K562 (cell line): ENCODE measurements around the gene WDR44. TPM values are rescaled to one million over a fixed set of nuclear protein-coding genes. Genes with fewer than 3 reads are reported as not detected.

Experiments
- C11orf30 ChIP-seq: fragments of 450-650 bp; IDR thresholded peaks from 2 replicates; pipeline ENCODE4 v1.6.1; 2016; ENCODE audit warnings: low read depth, mild to moderate bottlenecking
- CCAR2 ChIP-seq: fragments of 200-400 bp; formaldehyde crosslinking; IDR thresholded peaks from 2 replicates; pipeline ENCODE4 v1.6.1; 2017; ENCODE audit warnings: mild to moderate bottlenecking, low read depth, low read length
- CREB3L1 ChIP-seq: fragments of 450-650 bp; IDR thresholded peaks from 2 replicates; pipeline ENCODE4 v1.6.1; 2014; ENCODE audit warnings: low read depth, mild to moderate bottlenecking, moderate library complexity, borderline replicate concordance
- E2F3 ChIP-seq: fragments of 250-450 bp; sonication (Bioruptor Pico); IDR thresholded peaks from 2 replicates; pipeline ENCODE4 v1.4.0; 2020; ENCODE audit warnings: mild to moderate bottlenecking
- HDAC3 ChIP-seq: fragments of 450-650 bp; IDR thresholded peaks from 2 replicates; pipeline ENCODE4 v1.6.1; 2018; ENCODE audit warnings: borderline replicate concordance, mild to moderate bottlenecking, moderate library complexity; ENCODE audit not compliant: partially characterized antibody
- HOMEZ ChIP-seq: fragments of 250-450 bp; sonication (Bioruptor Pico); IDR thresholded peaks from 2 replicates; pipeline ENCODE4 v1.4.0; 2020; ENCODE audit warnings: mild to moderate bottlenecking, moderate library complexity
- KAT2B ChIP-seq: IDR thresholded peaks from one replicate; pipeline ENCODE4 v1.6.1; 2012; ENCODE audit warnings: low read depth, mild to moderate bottlenecking, control low read depth, inconsistent platforms, low read length, moderate library complexity
- MIER1 ChIP-seq: fragments of 450-650 bp; IDR thresholded peaks from 2 replicates; pipeline ENCODE4 v1.6.1; 2016; ENCODE audit warnings: antibody characterized with exemption, mild to moderate bottlenecking, low read depth
- PHTF2 ChIP-seq: fragments of 250-450 bp; sonication (Bioruptor Pico); IDR thresholded peaks from 2 replicates; pipeline ENCODE4 v1.5.0; 2021; ENCODE audit warnings: mild to moderate bottlenecking
- RBM39 ChIP-seq: fragments of 200-400 bp; formaldehyde crosslinking; optimal IDR thresholded peaks from 2 replicates; pipeline ENCODE3; 2018; ENCODE audit warnings: low read depth, low read length
- RCOR1 ChIP-seq, 2 experiments: IDR thresholded peaks; 2 replicates each; pipeline ENCODE4 v1.6.1; 2012; ENCODE audit warnings: low read depth in 2 of 2, low read length in 2 of 2, borderline replicate concordance in 1 of 2, improper control_type of control experiment in 1 of 2
- SRSF3 ChIP-seq: fragments of 200-400 bp; formaldehyde crosslinking; IDR thresholded peaks from 2 replicates; pipeline ENCODE4 v1.6.1; 2016; ENCODE audit warnings: mild to moderate bottlenecking, low read length, moderate library complexity; ENCODE audit not compliant: insufficient read depth
- TOE1 ChIP-seq, 2 experiments: fragments of 450-650 bp in 1 of 2; sonication (generic) in 1 of 2; formaldehyde crosslinking in 1 of 2; IDR thresholded peaks; 2 replicates each; pipeline versions ENCODE4 v1.7.1 to v1.8.0; 2016 to 2022; ENCODE audit warnings: borderline replicate concordance in 2 of 2, mild to moderate bottlenecking in 2 of 2, antibody characterized with exemption in 1 of 2, inconsistent platforms in 1 of 2, low read depth in 1 of 2, missing genetic modification reagents in 1 of 2, moderate library complexity in 1 of 2
- TSC22D4 ChIP-seq: fragments of 450-650 bp; IDR thresholded peaks from 2 replicates; pipeline ENCODE4 v1.6.1; 2016; ENCODE audit warnings: missing genetic modification characterization, missing biosample characterization, control low read depth
- XRCC4 ChIP-seq: IDR thresholded peaks from one replicate; pipeline ENCODE4 v1.6.1; 2011; ENCODE audit not compliant: insufficient read depth, insufficient read length; ENCODE audit errors: extremely low read depth
- YY1 ChIP-seq, 3 experiments: IDR thresholded peaks; 2 replicates each; pipeline ENCODE4 v1.6.1; 2011; ENCODE audit warnings: low read length in 2 of 3, mild to moderate bottlenecking in 2 of 3, moderate library complexity in 2 of 3, borderline replicate concordance in 1 of 3, control low read depth in 1 of 3, low read depth in 1 of 3; ENCODE audit not compliant: insufficient read depth in 3 of 3, insufficient replicate concordance in 2 of 3, control insufficient read depth in 1 of 3, insufficient read length in 1 of 3; ENCODE audit errors: extremely low read depth in 1 of 3
- ZHX1 ChIP-seq: fragments of 150-350 bp; conservative IDR thresholded peaks from 2 replicates; pipeline ENCODE4 v1.6.1; 2014; ENCODE audit warnings: low read length
- ZKSCAN8 ChIP-seq: fragments of 200-800 bp; sonication (Bioruptor generic); IDR thresholded peaks from 2 replicates; pipeline ENCODE4 v1.6.1; 2016; ENCODE audit warnings: missing genetic modification characterization, missing compliant biosample characterization
- polyA plus RNA-seq, 8 experiments: library from polyadenylated mRNA; depleted of rRNA in 4 of 8; stranded (reverse) in 5 of 8; unstranded in 3 of 8; fragments of >200 nt; fragmentation: Nextera tagmentation in 2 of 8; fragmentation: Illumina TruSeq in 1 of 8; extraction: Ambion mirVana in 2 of 8; extraction: Trizol in 1 of 8; gene quantifications; 2 replicates each; pipeline versions ENCODE4 v1.2.1 to v1.2.3, GENCODE V29; 2011 to 2014; ENCODE audit warnings: inconsistent platforms in 1 of 8, missing spikeins in 1 of 8
- total RNA-seq, 7 experiments: library from RNA; depleted of rRNA in 6 of 7; stranded (reverse); fragments of >200 nt in 6 of 7; fragmentation: Illumina TruSeq in 2 of 7; extraction: Trizol in 2 of 7; gene quantifications; 2 replicates each; pipeline versions ENCODE4 v1.2.1 to v1.2.3, GENCODE V29; 2011 to 2021; ENCODE audit warnings: low replicate concordance in 1 of 7

Gene WDR44
- total and polyA plus RNA-seq, 9 of the 15 experiments (the other 6 are each of a cell fraction or from before 2014, with no cell fraction given) = 5.6 to 20.0 (median 14.6) TPM

GRCh38 chrX:118345464-118346257 is at the start of gene WDR44 (continued):
- TF ChIP-seq PHTF2 (CRISPR knock-in tag) (no peak), CREB3L1 (peak; percentile 49; the same call in 1 of the 2 replicates), CCAR2 (no peak), KAT2B (no peak), MIER1 (no peak), C11orf30 (no peak), ZKSCAN8 (no peak), ZHX1 (no peak), RBM39 (no peak), HOMEZ (CRISPR knock-in tag) (no peak), SRSF3 (no peak), XRCC4 (no peak), RCOR1 (IDR thresholded peaks at IDR 0.05; ENCODE audit: borderline replicate concordance in 1 of 2, low read depth in 2 of 2, low read length in 2 of 2) (0 out of 4 replicates have a peak, but pooled peaks of 1 of the 2 experiments have one; percentile 3), E2F3 (no peak), TOE1 (IDR thresholded peaks at IDR 0.05; ENCODE audit: borderline replicate concordance) (no peak), TOE1 (CRISPR knock-in tag; IDR thresholded peaks at IDR 0.05; ENCODE audit: borderline replicate concordance, low read depth) (no peak), HDAC3 (peak; percentile 21), TSC22D4 (tag) (no peak), YY1 (IDR thresholded peaks at IDR 0.05; ENCODE audit: borderline replicate concordance in 1 of 3, control insufficient read depth in 1 of 3, extremely low read depth in 1 of 3, insufficient read depth in 3 of 3, insufficient read length in 1 of 3, insufficient replicate concordance in 2 of 3, low read depth in 1 of 3, low read length in 2 of 3) (no peak)
